Measurements from ENCODE around the gene RNF208.
A peak's percentile ranks its signal among the peaks of the same experiment; 100 is the strongest.

The RNF208 gene

DNA sequence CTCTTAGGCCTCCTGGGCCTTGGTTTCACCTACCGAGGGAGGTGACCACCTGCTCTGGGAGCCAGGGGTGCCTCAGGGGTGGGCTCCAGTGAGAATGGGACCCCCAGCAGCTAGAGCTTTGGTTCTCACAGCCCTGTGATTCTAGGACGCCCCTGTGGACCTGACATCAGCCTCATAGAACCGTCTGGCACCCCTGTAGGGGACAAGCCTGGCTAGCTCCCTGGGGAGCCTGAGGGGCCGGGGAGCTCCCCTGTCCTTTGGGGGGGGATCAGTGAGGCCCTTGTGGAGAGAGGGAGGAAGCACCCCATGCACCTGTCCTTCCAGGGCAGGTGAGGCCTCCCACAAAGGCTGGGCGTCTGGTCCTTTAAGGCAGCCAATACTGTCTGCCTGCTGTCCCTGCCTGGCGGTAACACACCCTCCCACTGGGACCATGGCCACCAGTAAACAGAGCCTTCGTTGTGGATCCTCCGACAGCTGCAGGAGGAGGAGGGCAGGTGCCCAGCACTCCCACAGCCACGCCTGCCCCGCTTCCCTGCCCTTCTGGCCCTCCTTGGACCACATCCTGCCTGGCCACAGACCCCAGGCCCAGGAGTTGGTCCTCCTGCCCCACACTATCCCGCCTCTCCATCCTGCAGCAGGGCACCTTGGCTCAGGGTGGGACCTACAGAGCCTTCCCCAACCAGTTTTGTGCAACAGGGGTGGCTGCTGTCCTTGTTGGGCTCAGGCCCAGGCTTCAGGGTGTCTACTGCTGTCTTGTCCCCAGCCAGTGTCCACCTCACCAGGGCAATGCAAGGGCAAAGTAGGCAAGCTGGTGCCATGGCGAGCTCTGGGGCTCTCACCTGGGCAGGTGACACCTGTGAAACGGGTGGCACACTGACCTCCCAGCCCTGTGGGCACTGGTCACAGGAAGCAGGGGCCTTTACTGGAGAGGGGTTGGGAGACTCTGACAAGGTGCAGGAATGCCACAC lies 16.0 kb upstream of the RNF208 start:
- no peak for DNase-seq

- DNase-seq = no peak
Observed at GRCh38 chr9:137236936-137237421, 14.9 kb upstream of the RNF208 start.

- DNase-seq = peak; percentile 88
Observed at GRCh38 chr9:137236238-137236935, 14.3 kb upstream of the RNF208 start.

DNA sequence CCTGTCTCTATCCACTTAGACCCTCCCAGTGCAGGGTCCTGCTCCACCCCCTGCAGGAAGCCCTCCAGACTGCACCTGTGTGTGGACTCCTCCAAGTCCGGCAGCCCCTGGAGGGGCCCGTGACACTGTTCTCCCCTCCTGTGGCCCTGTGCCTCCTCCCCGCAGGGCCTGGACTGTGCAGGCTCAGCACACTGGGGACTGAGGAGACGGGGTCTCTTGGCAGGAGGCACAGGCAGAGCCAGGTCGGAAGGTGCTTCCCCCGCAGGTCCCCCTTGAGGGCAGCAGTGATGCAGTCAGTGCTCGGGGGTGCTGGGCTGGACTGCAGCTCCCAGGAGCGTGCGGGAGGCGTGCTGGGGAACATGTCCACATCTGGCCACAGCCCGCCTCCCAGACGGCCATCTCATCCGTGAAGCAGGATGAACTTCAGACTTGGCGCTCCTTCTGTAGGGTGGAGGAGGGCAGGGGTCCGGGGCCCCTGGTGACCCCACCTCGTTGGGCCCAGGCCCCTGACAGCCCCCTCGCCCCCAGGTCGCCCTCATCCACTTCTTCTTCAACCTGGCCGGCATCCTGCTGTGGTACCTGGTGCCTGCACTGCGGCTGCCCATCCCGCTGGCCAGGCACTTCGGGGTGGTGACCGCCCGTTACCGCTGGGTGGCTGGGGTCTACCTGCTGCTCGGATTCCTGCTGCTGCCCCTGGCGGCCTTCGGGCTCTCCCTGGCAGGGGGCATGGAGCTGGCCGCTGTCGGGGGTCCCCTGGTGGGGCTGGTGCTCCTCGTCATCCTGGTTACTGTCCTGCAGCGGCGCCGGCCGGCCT lies 13.6 kb upstream of the RNF208 start:
- no peak for DNase-seq

DNA sequence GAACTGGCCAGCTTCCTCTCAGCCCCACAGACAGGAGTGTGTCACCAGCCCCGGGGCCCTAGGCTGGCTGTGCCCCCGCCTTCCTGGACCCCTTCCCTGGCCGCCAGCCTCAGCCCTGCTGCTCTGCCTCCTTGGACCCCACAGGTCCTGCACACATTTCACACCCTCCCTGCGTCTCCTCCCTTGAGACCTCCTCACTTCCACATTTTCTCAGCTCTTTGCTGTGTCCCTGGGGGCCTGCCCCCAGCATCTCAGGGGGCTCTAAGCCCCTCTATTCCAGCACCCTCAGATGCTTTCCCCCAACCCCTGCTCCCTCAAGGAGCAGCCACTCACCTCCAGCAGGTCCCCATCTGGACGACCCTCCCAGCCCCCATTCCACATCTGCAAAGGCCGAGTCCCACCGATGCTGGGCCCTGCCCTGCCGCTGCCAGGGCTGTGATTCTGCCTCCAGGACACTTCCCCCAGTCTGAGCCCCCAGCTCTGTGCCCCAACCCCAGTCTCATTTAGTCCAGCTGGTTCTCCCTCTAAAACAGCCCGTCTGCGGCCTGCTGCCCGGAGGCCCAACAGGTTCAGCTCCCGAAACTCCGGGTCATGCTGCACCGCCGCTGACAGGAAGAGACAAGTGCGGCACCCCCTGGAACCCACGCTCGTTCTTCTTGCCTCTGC lies 12.9 kb upstream of the RNF208 start:
- no peak for DNase-seq

DNA sequence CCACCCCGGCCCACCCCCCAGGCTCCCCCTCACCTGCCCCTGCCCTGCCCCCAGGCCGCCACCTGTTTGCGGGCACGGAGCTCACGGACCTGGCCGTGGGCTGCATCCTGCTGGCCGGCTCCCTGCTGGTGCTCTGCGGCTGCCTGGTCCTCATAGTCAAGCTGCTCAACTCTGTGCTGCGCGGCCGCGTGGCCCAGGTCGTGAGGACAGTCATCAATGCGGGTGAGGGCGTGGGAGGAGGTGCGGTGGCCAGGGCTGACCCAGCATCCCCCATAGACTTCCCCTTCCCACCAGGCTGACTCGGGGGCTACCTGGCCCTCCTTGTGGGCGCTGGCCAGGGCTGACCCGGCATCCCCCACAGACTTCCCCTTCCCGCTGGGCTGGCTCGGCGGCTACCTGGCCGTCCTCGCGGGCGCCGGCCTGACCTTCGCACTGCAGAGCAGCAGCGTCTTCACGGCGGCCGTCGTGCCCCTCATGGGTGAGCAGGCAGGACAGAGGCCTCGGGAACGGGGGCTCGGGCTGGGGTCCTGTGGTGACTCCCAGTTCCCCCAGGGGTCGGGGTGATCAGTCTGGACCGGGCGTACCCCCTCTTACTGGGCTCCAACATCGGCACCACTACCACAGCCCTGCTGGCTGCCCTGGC lies 12.1 kb upstream of the RNF208 start:
- DNase-seq = no peak

DNA sequence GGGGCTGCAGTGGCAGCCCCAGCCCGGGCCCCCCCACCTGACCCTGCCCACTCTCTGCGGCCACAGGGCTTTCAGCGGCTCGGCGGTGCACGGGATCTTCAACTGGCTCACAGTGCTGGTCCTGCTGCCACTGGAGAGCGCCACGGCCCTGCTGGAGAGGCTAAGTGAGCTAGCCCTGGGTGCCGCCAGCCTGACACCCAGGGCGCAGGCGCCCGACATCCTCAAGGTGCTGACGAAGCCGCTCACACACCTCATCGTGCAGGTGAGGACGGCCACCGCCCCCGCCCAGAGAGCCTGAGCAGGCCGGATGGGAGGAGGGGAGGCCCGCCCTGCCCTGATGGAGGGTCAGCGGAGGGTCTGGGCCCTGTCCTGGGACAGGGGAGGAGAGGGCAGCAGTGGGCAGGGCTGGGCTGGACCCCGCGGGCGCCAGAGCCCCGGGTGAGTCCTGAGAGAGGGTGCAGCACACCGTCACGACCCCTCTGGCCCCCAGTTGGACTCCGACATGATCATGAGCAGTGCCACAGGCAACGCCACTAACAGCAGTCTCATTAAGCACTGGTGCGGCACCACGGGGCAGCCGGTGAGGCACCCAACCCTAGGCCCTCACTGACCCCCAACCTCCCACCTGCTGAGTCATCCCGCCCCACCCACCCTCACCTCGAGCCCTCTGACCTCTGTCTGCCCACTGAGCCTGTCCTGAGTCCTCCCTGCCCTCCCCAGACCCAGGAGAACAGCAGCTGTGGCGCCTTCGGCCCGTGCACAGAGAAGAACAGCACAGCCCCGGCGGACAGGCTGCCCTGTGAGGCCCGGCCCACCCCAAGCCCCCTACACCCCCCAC lies 11.3 kb upstream of the RNF208 start:
- no peak for DNase-seq

GRCh38 chr9:137232510-137232909 lies 10.5 kb upstream of the RNF208 start:
- no peak for DNase-seq

- DNase-seq = no peak
Observed at GRCh38 chr9:137232101-137232500, 10.1 kb upstream of the RNF208 start.

- no peak for DNase-seq
Observed at GRCh38 chr9:137231372-137232039, 9.5 kb upstream of the RNF208 start.

GRCh38 chr9:137230705-137231371 lies 8.8 kb upstream of the RNF208 start, which contains the start of gene SLC34A3:
SLC34A3 (plus strand) TSS chr9:137230901; CDS start chr9:137231703, 802 bp downstream.
- DNase-seq = no peak

DNA sequence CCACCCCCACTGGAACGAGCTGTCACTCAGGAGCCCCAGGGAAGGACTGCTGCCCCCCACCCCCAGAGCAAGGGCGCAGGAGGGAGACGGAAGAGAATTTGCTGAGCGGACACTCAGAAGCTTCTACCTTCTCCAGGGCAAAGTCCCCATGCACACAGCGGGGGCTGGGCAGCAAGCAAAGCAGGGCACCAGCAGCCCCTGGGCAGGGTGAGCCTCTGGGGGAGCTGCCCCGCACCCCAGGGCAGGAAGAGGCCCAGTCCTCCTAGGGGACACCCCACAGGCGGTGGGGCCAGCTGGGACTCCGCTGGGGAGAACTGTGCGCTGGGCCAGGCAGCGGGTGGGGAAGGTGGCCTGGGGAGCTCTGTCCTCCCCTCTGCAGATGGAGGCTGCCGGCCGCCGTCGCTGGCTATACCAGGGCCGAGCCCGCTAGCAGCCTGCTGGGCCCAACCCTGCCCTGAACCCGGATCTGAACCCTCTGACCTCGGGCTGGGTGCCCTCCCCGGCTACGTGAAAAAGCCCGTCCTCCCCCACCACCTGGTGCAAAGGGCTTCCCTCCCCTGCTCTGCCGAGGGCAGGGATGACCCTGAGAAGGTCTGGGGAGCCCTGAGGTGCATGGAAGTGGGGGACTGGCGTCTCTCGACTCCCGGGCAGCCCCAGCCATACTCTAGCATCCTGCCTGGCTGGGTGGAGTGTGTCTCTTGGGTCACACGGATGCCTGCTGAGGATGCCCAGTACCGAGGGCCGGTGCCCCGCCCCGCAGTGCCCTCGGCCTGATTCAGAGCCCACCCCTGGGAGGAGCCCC lies 8.1 kb upstream of the RNF208 start:
- DNase-seq = no peak

DNA sequence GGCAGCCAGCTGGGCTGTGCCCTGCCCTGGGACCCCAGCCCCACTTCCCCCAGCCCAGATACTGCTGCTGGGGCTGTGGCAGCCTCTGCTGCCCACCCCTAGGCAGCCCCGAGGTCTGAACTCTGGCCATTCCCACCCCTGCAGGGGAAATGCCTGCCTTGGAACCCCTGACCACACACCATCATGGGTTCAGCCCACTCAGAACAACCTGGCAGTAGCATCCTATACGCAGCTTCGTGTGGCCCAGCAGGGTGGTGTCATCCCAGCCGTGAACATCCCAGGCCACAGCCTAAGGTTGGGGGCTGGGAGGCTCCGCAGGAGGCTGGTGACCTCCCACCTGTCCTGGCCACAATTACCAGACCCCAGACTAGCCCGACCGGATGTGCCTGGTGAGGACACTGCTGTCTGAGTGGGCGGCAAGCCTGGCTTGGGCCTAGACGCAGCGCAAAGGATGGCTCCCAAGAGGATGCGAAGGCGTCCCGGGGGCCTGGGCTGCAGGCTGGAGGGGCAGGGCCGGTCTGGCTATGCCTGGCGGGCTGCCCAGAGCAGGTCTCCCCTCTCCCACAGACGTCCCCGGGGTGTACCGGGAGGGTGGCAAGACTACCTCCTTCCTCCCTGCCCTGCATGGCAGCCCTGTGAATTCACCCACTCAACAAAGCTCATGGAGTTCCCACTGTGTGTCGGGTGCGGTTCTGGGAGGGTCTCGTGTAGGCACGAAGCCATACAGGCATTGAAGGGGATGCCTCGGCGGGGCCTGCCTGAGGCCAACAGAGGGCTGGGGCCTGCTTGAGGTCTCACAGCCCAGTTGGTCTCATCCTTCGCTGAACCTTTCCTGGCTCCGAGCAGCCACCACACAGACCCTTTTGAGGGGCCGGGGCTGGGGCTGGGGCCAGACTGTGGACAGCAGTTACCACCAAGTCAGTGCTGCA lies 7.2 kb upstream of the RNF208 start:
- DNase-seq = no peak

- DNase-seq = no peak
Observed at GRCh38 chr9:137228506-137228967, 6.5 kb upstream of the RNF208 start.

- DNase-seq = no peak
Observed at GRCh38 chr9:137227853-137228505, 5.9 kb upstream of the RNF208 start.

GRCh38 chr9:137227054-137227852 lies 5.2 kb upstream of the RNF208 start, which contains the start of gene RNF224:
RNF224 (plus strand) TSS chr9:137227502; CDS start chr9:137228336, 834 bp downstream.
- DNase-seq = peak; percentile 80

Data from CD4-positive, alpha-beta T cell treated with Interleukin-15 for 1 hour (primary cell).